Adipose tissue (tissue), 3 donors: ENCODE measurements around the gene PDGFRB. TPM values are rescaled to one million over a fixed set of nuclear protein-coding genes. Genes with fewer than 3 reads are reported as not detected.

Source experiments
- H3K27ac ChIP-seq: one replicate; pipeline ENCODE4 v1.5.1; 2013; ENCODE audit warnings: low read depth, low read length
- WGBS, 3 donors: extraction: QIAGEN DNeasy Blood & Tissue Kit; methylation state at CpG; one replicate each; pipeline ENCODE4 v1.1.7; 2013; 5-methylcytosine and 5-hydroxymethylcytosine counted together
- polyA plus RNA-seq, 3 donors: library from polyadenylated mRNA; stranded (reverse); fragments of 200-250 nt; gene quantifications; one replicate each; pipeline ENCODE4 v1.2.3, GENCODE V29; 2013
- donor health status: healthy with polysubstance abuse.
- donor health status: Bipolar disorder and iron deficiency.
- donor health status: healthy.

The PDGFRB gene
- polyA plus RNA-seq, 3 donors = 13.7 to 102 (median 70.7) TPM

GRCh38 chr5:150184990-150185912 lies 29.6 kb upstream of the PDGFRB start:
- H3K27ac ChIP-seq = no peak overlapping the region
- 56 to 75% (median 70%) methylated on average over 12 of the region's 12 CpGs for WGBS, 3 donors

DNA sequence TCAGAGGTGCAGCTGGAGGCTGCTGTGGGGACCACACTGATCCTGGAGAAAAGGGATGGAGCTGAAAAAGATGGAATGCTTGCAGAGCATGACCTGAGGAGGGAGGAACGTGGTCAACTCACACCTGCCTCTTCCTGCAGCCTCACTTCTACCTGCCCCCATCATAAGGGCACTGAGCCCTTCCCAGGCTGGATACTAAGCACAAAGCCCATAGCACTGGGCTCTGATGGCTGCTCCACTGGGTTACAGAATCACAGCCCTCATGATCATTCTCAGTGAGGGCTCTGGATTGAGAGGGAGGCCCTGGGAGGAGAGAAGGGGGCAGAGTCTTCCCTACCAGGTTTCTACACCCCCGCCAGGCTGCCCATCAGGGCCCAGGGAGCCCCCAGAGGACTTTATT lies 28.4 kb upstream of the PDGFRB start:
- no peak overlapping the region for H3K27ac ChIP-seq
- 76 to 92% (median 91%) methylated on average over 2 of the region's 2 CpGs for WGBS, 3 donors

DNA sequence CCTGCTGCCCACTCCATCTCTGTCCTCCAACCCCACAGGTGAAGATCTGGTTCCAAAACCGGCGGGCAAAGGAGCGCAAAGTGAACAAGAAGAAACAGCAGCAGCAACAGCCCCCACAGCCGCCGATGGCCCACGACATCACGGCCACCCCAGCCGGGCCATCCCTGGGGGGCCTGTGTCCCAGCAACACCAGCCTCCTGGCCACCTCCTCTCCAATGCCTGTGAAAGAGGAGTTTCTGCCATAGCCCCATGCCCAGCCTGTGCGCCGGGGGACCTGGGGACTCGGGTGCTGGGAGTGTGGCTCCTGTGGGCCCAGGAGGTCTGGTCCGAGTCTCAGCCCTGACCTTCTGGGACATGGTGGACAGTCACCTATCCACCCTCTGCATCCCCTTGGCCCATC lies 27.8 kb upstream of the PDGFRB start:
- WGBS, 3 donors = 94 to 98% (median 96%) methylated on average over 12 of the region's 12 CpGs
- no peak overlapping the region for H3K27ac ChIP-seq

GRCh38 chr5:150182774-150183173 lies 27.1 kb upstream of the PDGFRB start:
- WGBS, 3 donors = 91 to 96% (median 95%) methylated on average over 10 of the region's 10 CpGs

DNA sequence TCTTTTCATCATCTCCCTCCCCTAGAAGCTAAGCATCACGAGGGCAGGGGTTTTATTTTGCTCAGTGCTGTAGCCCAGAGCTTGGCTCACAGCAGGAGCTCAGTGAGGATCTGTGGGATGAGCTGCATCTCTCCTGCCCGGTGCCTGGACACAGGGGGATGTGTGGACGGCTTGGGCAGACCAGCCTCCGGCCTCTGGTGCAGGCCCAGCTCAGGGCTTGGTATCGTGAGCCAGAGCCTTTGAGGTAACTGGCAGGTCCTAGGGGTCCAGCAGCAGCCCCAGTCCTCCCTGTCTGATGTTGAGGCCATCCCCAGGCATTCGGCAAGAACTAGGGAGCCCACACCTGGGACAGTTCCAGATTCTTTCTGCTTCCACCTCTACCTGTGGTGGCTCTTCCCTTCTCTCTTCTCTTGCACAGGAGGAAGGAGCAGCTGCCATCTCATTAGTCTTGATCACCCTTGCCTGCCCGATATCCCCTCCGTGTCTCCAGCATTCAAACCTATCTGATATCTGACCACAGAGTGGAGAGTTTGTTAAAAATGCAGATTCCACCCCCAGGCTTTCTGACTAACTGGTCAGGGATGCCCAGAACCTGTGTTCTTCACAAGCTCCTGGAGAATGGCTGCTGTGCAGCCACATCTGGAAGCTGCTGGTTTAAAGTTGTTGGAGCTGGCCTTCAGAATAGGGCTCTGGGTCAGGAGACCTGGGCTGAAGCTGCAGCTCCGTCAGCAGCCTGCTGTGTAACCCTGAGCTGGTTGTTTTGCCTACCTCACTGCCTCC lies 26.3 kb upstream of the PDGFRB start:
- WGBS, 3 donors = 89 to 92% (median 91%) methylated on average over 9 of the region's 9 CpGs
- no peak overlapping the region for H3K27ac ChIP-seq

More at GRCh38 chr5:150182774-150183173, 27.1 kb upstream of the PDGFRB start:
- H3K27ac ChIP-seq = no peak overlapping the region

- H3K27ac ChIP-seq = no peak overlapping the region
- WGBS, 3 donors = 56 to 85% (median 64%) methylated on average over 5 of the region's 5 CpGs
These were observed 25.4 kb upstream of the PDGFRB start for GRCh38 chr5:150181027-150181426.

- 37 to 80% (median 48%) methylated on average over 18 of the region's 18 CpGs for WGBS, 3 donors
- H3K27ac ChIP-seq = no peak overlapping the region
These were observed 24.8 kb upstream of the PDGFRB start for GRCh38 chr5:150180241-150181026.

- 90 to 98% (median 92%) methylated on average over 7 of the region's 7 CpGs for WGBS, 3 donors
- no peak overlapping the region for H3K27ac ChIP-seq
These were observed 23.5 kb upstream of the PDGFRB start for GRCh38 chr5:150179019-150179620.

DNA sequence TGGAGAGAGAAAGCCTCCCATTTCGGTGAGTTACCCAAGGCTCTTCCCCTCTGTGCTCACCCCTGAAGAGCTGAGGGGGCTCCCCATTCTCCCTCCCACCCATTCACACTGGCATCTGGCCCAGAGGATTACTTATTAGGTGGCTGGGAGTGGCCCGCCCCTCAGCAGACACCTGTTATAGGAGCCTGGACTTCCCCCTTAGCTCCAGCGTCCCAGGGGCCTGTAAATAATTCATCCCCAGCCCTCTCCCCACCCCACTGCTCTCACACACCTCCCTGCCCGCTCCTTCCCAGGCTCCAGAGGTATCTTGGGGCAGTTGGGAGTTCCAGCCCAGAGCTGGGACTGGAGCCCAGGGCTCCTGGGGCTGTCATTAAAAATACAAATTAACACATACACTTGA lies 22.6 kb upstream of the PDGFRB start:
- WGBS, 3 donors = 45 to 69% (median 65%) methylated on average over 4 of the region's 4 CpGs
- H3K27ac ChIP-seq = no peak overlapping the region

GRCh38 chr5:150177721-150178120 lies 22.1 kb upstream of the PDGFRB start:
- H3K27ac ChIP-seq = no peak overlapping the region
- WGBS, 3 donors = 67 to 83% (median 75%) methylated on average over 4 of the region's 4 CpGs

GRCh38 chr5:150176745-150177477 lies 21.3 kb upstream of the PDGFRB start:
- no peak overlapping the region for H3K27ac ChIP-seq
- WGBS, 3 donors = 75 to 86% (median 82%) methylated on average over 8 of the region's 8 CpGs

DNA sequence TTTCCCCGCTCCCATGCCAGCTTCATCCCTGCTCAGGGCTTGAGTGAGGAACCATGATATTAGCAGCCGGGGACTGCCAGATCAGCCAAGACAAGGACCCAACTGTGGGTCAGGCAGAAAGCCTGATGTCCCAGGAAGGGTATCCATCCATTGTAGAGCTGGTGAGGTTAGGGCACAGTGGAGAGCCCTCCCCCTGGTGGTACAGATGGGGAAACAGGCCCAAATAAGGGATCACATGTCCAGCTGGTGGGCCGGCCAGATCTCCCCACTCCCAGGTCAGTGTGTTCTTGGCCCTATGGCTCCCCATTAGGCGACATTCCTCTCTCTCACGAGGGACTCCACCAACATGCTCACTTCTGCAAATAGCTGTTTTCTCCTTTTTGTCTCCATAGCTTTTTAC lies 19.9 kb upstream of the PDGFRB start:
- 67 to 84% (median 79%) methylated on average over 5 of the region's 5 CpGs for WGBS, 3 donors

GRCh38 chr5:150175076-150175475 lies 19.4 kb upstream of the PDGFRB start:
- 41 to 68% (median 62%) methylated on average over 1 of the region's 1 CpG for WGBS, 3 donors
- no peak overlapping the region for H3K27ac ChIP-seq

More for the DNA sequence above, 19.9 kb upstream of the PDGFRB start:
- no peak overlapping the region for H3K27ac ChIP-seq

- no peak overlapping the region for H3K27ac ChIP-seq
- WGBS, 3 donors = 90 to 97% (median 95%) methylated on average over 6 of the region's 6 CpGs
These were observed 18.6 kb upstream of the PDGFRB start for GRCh38 chr5:150174285-150174684.

GRCh38 chr5:150173161-150173560 lies 17.5 kb upstream of the PDGFRB start:
- 86 to 88% (median 87%) methylated on average over 3 of the region's 3 CpGs for WGBS, 3 donors

GRCh38 chr5:150172556-150172955 lies 16.9 kb upstream of the PDGFRB start:
- WGBS, 3 donors = 88 to 96% (median 94%) methylated on average over 4 of the region's 4 CpGs
- no peak overlapping the region for H3K27ac ChIP-seq

More at GRCh38 chr5:150173161-150173560, 17.5 kb upstream of the PDGFRB start:
- no peak overlapping the region for H3K27ac ChIP-seq

DNA sequence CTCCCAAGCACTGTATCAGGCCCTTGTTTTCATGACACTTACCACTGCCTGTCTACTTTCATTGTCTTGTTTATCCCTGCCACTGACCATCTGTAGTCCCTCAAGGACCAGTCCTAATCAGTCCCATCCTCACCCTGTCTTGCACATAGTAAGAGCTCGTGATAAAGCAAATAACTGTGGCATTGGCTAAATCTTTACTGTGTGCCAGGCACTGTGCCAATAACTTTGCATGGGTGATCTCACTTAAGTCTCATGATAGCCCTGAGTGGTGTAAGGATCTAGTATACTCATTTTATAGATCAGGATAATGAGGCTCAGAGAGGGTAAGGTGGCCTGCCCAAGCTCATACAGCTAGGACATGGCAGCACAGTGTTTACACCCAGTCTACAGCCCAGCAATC lies 16.5 kb upstream of the PDGFRB start:
- WGBS, 3 donors = 45 to 83% (median 81%) methylated on average over 1 of the region's 1 CpG
- H3K27ac ChIP-seq = no peak overlapping the region
